GM19099 (cell line): ENCODE data around the gene RAB11FIP4.

Experiments used
- POLR2A ChIP-seq: IDR thresholded peaks from 3 replicates; pipeline ENCODE4 v1.6.1; 2011; ENCODE audit warnings: low read depth; ENCODE audit not compliant: insufficient read length; ENCODE audit errors: extremely low read depth

The RAB11FIP4 gene

GRCh38 chr17:31499771-31500554 is 108.5 kb downstream of the RAB11FIP4 start:
- no peak for TF ChIP-seq POLR2A

GRCh38 chr17:31506517-31506916 is 115.0 kb downstream of the RAB11FIP4 start:
- no peak for TF ChIP-seq POLR2A

GRCh38 chr17:31508288-31509094 is 117.0 kb downstream of the RAB11FIP4 start:
- peak; percentile 62 for TF ChIP-seq POLR2A

GRCh38 chr17:31509095-31509804 is 117.8 kb downstream of the RAB11FIP4 start:
- no peak for TF ChIP-seq POLR2A

- no peak for TF ChIP-seq POLR2A
Observed at GRCh38 chr17:31509805-31510177, 118.3 kb downstream of the RAB11FIP4 start.

- no peak for TF ChIP-seq POLR2A
Observed at GRCh38 chr17:31510308-31511194, 119.1 kb downstream of the RAB11FIP4 start.

GRCh38 chr17:31511195-31511578 is 119.7 kb downstream of the RAB11FIP4 start:
- TF ChIP-seq POLR2A: no peak

- no peak for TF ChIP-seq POLR2A
Observed at GRCh38 chr17:31511580-31511979, 120.1 kb downstream of the RAB11FIP4 start.

GRCh38 chr17:31512104-31512740 is 120.7 kb downstream of the RAB11FIP4 start:
- TF ChIP-seq POLR2A: no peak

- TF ChIP-seq POLR2A: no peak
Observed at GRCh38 chr17:31512796-31513195, 121.3 kb downstream of the RAB11FIP4 start.

GRCh38 chr17:31513731-31514427 is 122.4 kb downstream of the RAB11FIP4 start:
- no peak for TF ChIP-seq POLR2A

- TF ChIP-seq POLR2A: no peak
Observed at GRCh38 chr17:31515267-31515666, 123.8 kb downstream of the RAB11FIP4 start.

GRCh38 chr17:31517524-31517923 is 126.0 kb downstream of the RAB11FIP4 start:
- no peak for TF ChIP-seq POLR2A

GRCh38 chr17:31518478-31518877 is 127.0 kb downstream of the RAB11FIP4 start:
- no peak for TF ChIP-seq POLR2A

GRCh38 chr17:31521632-31522283 is 130.3 kb downstream of the RAB11FIP4 start:
- TF ChIP-seq POLR2A: no peak
